HepG2 (cell line): ENCODE results near the gene SYVN1. TPM values are rescaled to one million over a fixed set of nuclear protein-coding genes. Genes with fewer than 3 reads are reported as not detected.

Experiments
- AGO2 ChIP-seq: fragments of 200-400 bp; formaldehyde crosslinking; optimal IDR thresholded peaks from 2 replicates; pipeline ENCODE3; 2017; ENCODE audit warnings: mild to moderate bottlenecking, low read depth, low read length, moderate library complexity
- KLF11 ChIP-seq: IDR thresholded peaks from 2 replicates; pipeline ENCODE4 v1.6.1; 2016; ENCODE audit warnings: missing compliant biosample characterization
- MBD4 ChIP-seq: IDR thresholded peaks from 2 replicates; pipeline ENCODE4 v1.6.1; 2012; ENCODE audit warnings: low read length, inconsistent platforms, borderline replicate concordance
- NONO ChIP-seq, 2 experiments: fragments of 450-650 bp in 1 of 2; sonication (generic) in 1 of 2; formaldehyde crosslinking in 1 of 2; IDR thresholded peaks in 1 of 2; conservative IDR thresholded peaks in 1 of 2; 2 replicates each; pipeline versions ENCODE4 v1.6.1 to v1.8.0; 2017 to 2022; ENCODE audit warnings: mild to moderate bottlenecking in 1 of 2, missing genetic modification reagents in 1 of 2, moderate library complexity in 1 of 2
- PHF21A ChIP-seq: sonication (generic); formaldehyde crosslinking; IDR thresholded peaks from 2 replicates; pipeline ENCODE4 v1.5.0; 2020; ENCODE audit warnings: mild to moderate bottlenecking, missing genetic modification reagents
- RFX3 ChIP-seq: IDR thresholded peaks from 2 replicates; pipeline ENCODE4 v1.6.1; 2016; ENCODE audit warnings: missing biosample characterization, missing genetic modification reagents
- ZFP90 ChIP-seq: sonication (generic); formaldehyde crosslinking; IDR thresholded peaks from 2 replicates; pipeline ENCODE4 v1.8.0; 2022; ENCODE audit warnings: missing genetic modification reagents, mild to moderate bottlenecking, inconsistent platforms, borderline replicate concordance
- ZNF136 ChIP-seq: sonication (generic); formaldehyde crosslinking; IDR thresholded peaks from 2 replicates; pipeline ENCODE4 v1.8.1; 2022; ENCODE audit warnings: low read depth, mild to moderate bottlenecking, moderate library complexity, missing genetic modification reagents
- ZNF253 ChIP-seq: sonication (generic); formaldehyde crosslinking; IDR thresholded peaks from 2 replicates; pipeline ENCODE4 v1.8.0; 2022; ENCODE audit warnings: mild to moderate bottlenecking, missing genetic modification reagents, borderline replicate concordance
- ZNF367 ChIP-seq: sonication (generic); formaldehyde crosslinking; IDR thresholded peaks from 2 replicates; pipeline ENCODE4 v1.4.0; 2020; ENCODE audit warnings: missing genetic modification reagents, borderline replicate concordance
- ZNF501 ChIP-seq: sonication (generic); formaldehyde crosslinking; IDR thresholded peaks from 2 replicates; pipeline ENCODE4 v1.5.1; 2020; ENCODE audit warnings: mild to moderate bottlenecking, moderate library complexity, missing genetic modification reagents
- ZNF766 ChIP-seq: sonication (generic); formaldehyde crosslinking; IDR thresholded peaks from 2 replicates; pipeline ENCODE4 v1.5.0; 2020; ENCODE audit warnings: missing genetic modification reagents, borderline replicate concordance
- ZNF816 ChIP-seq: sonication (generic); formaldehyde crosslinking; IDR thresholded peaks from 2 replicates; pipeline ENCODE4 v1.8.0; 2022; ENCODE audit warnings: missing genetic modification reagents, mild to moderate bottlenecking, borderline replicate concordance
- ZSCAN29 ChIP-seq: sonication (generic); formaldehyde crosslinking; conservative IDR thresholded peaks from 2 replicates; pipeline ENCODE4 v1.4.0; 2020; ENCODE audit warnings: mild to moderate bottlenecking, missing genetic modification reagents
- ZSCAN31 ChIP-seq: sonication (generic); formaldehyde crosslinking; IDR thresholded peaks from 2 replicates; pipeline ENCODE4 v1.5.0; 2020; ENCODE audit warnings: low read depth, mild to moderate bottlenecking, missing genetic modification reagents
- polyA plus RNA-seq, 8 experiments: library from polyadenylated mRNA; depleted of rRNA in 3 of 8; stranded (reverse) in 7 of 8; unstranded in 1 of 8; fragments of >200 nt; fragmentation: Illumina TruSeq in 4 of 8; extraction: Trizol in 4 of 8; gene quantifications; 2 replicates each; pipeline versions ENCODE4 v1.2.1 to v1.2.3, GENCODE V29; 2011 to 2016; ENCODE audit warnings: low read depth in 4 of 8, missing spikeins in 1 of 8, mixed read lengths in 1 of 8; ENCODE audit not compliant: insufficient read depth in 1 of 8
- total RNA-seq, 5 experiments: library from RNA; depleted of rRNA; stranded (reverse); fragments of >200 nt; fragmentation: Illumina TruSeq; extraction: Trizol; gene quantifications; 2 replicates each; pipeline ENCODE4 v1.2.3, GENCODE V29; 2016; ENCODE audit warnings: low read depth in 1 of 5
- TF ChIP-seq, protein P1 (sequence below): sonication (generic); formaldehyde crosslinking; IDR thresholded peaks from 2 replicates; pipeline ENCODE4 v1.5.0; 2020; ENCODE audit warnings: mild to moderate bottlenecking, missing genetic modification reagents, moderate library complexity
- TF ChIP-seq, protein P2 (sequence below): sonication (generic); formaldehyde crosslinking; IDR thresholded peaks from 2 replicates; pipeline ENCODE4 v1.5.0; 2020; ENCODE audit warnings: mild to moderate bottlenecking, missing genetic modification reagents
- TF ChIP-seq, protein P3 (sequence below): sonication (generic); formaldehyde crosslinking; IDR thresholded peaks from 2 replicates; pipeline ENCODE4 v1.4.0; 2020; ENCODE audit warnings: missing genetic modification reagents

SYVN1 gene
- total and polyA plus RNA-seq, 2 of the 13 experiments (the other 11 are each of a cell fraction or from before 2014, with no cell fraction given), result 10.3 to 22.5 TPM

DNA sequence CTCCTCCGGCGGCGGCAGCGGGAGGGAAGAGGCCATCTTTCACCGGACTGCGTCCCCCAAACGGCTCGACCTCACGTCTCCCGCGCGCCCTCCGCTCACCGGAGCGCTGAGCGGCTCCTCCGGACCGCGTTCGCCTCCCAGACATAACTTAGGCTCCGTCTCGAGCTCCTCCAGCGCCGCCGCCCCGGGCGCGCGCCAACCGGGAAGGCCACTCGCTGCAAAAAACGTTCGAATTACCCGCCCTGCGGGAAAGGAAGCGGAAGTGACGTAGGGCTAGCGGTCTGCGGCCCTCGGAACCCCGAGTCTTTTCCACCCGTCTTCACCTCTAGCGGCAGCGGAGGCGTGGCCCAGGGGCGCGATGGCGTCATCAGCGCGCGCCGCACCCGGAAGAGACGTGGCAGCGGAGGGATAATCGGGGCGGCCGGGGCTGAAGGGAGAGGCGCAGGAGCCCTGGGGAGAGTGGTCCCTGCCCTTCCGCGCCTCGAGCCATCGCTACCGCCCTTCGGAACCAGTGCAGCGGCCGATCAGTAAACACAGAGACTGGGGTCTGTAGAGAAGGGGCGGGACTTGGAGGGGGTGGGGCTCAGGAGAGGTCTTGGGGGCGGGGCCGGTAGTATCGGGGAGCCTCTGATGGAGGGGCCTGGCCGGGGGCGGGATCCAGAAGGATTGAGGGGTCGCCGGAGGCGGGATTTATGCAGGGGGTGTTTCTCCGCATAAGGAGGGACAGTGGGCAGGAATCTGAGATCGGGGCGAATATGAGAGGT lies 50.3 kb downstream of the SYVN1 start, which contains the start of the genes CDCA5 and ZFPL1 (continued):
- TF ChIP-seq ZNF253 (CRISPR knock-in tag) (no peak), ZFP90 (CRISPR knock-in tag) (peak; percentile 16; the same call in 1 of the 2 replicates), ZNF367 (CRISPR knock-in tag) (no peak), RFX3 (CRISPR knock-in tag) (0 out of 2 replicates have a peak, but pooled peaks have one; percentile 26), ZNF501 (CRISPR knock-in tag) (peak; percentile 73), MBD4 (no peak), ZNF136 (CRISPR knock-in tag) (no peak), ZNF766 (CRISPR knock-in tag) (no peak), KLF11 (CRISPR knock-in tag) (peak; percentile 64), PHF21A (peak; percentile 58), ZSCAN29 (CRISPR knock-in tag) (peak; percentile 50; the same call in 1 of the 2 replicates), NONO (IDR thresholded peaks at IDR 0.05) (no peak), NONO (CRISPR knock-in tag; conservative IDR thresholded peaks at IDR 0.05) (peak; percentile 93), AGO2 (peak; percentile 42), ZSCAN31 (CRISPR knock-in tag) (0 out of 2 replicates have a peak, but pooled peaks have one; percentile 54), ZNF816 (no peak)
- TF ChIP-seq, protein P1, sequence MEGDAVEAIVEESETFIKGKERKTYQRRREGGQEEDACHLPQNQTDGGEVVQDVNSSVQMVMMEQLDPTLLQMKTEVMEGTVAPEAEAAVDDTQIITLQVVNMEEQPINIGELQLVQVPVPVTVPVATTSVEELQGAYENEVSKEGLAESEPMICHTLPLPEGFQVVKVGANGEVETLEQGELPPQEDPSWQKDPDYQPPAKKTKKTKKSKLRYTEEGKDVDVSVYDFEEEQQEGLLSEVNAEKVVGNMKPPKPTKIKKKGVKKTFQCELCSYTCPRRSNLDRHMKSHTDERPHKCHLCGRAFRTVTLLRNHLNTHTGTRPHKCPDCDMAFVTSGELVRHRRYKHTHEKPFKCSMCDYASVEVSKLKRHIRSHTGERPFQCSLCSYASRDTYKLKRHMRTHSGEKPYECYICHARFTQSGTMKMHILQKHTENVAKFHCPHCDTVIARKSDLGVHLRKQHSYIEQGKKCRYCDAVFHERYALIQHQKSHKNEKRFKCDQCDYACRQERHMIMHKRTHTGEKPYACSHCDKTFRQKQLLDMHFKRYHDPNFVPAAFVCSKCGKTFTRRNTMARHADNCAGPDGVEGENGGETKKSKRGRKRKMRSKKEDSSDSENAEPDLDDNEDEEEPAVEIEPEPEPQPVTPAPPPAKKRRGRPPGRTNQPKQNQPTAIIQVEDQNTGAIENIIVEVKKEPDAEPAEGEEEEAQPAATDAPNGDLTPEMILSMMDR (CRISPR knock-in tag), result peak; percentile 32
- TF ChIP-seq, protein P2, sequence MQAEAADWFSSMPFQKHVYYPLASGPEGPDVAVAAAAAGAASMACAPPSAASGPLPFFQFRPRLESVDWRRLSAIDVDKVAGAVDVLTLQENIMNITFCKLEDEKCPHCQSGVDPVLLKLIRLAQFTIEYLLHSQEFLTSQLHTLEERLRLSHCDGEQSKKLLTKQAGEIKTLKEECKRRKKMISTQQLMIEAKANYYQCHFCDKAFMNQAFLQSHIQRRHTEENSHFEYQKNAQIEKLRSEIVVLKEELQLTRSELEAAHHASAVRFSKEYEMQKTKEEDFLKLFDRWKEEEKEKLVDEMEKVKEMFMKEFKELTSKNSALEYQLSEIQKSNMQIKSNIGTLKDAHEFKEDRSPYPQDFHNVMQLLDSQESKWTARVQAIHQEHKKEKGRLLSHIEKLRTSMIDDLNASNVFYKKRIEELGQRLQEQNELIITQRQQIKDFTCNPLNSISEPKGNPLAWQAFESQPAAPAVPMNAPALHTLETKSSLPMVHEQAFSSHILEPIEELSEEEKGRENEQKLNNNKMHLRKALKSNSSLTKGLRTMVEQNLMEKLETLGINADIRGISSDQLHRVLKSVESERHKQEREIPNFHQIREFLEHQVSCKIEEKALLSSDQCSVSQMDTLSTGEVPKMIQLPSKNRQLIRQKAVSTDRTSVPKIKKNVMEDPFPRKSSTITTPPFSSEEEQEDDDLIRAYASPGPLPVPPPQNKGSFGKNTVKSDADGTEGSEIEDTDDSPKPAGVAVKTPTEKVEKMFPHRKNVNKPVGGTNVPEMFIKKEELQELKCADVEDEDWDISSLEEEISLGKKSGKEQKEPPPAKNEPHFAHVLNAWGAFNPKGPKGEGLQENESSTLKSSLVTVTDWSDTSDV (CRISPR knock-in tag), result no peak
- TF ChIP-seq, protein P3, sequence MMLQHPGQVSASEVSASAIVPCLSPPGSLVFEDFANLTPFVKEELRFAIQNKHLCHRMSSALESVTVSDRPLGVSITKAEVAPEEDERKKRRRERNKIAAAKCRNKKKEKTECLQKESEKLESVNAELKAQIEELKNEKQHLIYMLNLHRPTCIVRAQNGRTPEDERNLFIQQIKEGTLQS (CRISPR knock-in tag), result peak; percentile 62
